Neural progenitor cell (in vitro differentiated cells): ENCODE measurements around the gene PLA2G2A.

Source experiments
- CTCF ChIP-seq: fragments of 200-600 bp; sonication (generic); IDR thresholded peaks from 2 replicates; pipeline ENCODE4 v1.5.1; 2017; ENCODE audit warnings: antibody characterized with exemption, mild to moderate bottlenecking
- EZH2 ChIP-seq: fragments of 200-600 bp; sonication (generic); IDR thresholded peaks from 2 replicates; pipeline ENCODE4 v1.6.1; 2017; ENCODE audit warnings: antibody characterized with exemption, mild to moderate bottlenecking, moderate library complexity
- EZH2phosphoT487 ChIP-seq: fragments of 200-600 bp; sonication (generic); IDR thresholded peaks from 2 replicates; pipeline ENCODE4 v1.6.1; 2017; ENCODE audit warnings: antibody characterized with exemption

- TF ChIP-seq EZH2phosphoT487 = no peak
- no peak for TF ChIP-seq CTCF
- no peak for TF ChIP-seq EZH2
These were observed 1.3 kb downstream of the PLA2G2A start for GRCh38 chr1:19978143-19978542.
